Stimulated activated naive CD4-positive, alpha-beta T cell (primary cell): Measurements from ENCODE around the gene HIVEP3.
"Not testable (repeated sequence)": the region's sequence is repeated elsewhere in the genome, so short reads cannot be mapped to it uniquely, and the experiment has no call there.

Source experiments
- DNase-seq, 6 experiments: peaks; one replicate each; lab custom pipeline; 2025; lab: John Stamatoyannopoulos, UW

The HIVEP3 gene

DNA sequence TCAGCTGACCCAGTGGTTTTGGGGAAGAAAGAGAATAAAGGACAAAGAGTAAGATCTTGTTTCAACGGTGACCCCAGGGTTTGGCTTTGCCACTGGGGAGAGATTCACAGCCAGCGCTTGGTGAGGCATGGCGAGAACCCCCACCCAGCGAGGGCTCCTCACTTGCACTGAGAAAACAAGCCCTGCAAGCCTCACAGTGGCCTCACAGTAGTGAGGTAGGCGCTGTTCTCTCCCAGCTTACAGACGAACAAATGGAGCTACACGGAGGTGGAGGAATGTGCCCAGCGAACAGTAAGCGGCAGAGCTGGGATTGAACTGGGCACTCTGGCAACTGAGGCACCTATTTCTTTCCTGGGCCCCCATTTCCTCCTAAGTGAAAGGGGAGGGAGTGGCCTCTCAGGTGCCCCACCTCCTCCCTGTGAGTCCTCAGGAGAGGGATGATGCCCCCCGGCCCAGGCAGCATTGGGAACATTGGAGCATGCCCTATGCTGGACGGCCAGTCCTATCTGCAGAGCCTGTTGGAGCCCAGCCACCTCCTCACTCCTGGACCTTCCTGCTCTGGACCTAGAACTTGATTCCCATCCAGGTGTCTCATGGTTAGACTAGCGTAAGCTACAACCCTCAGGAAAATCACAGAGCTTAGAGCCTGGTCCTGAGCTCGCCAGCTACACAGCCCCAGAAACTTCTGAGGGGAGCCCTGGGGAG is 360.8 kb downstream of the HIVEP3 start:
- DNase-seq: no peak

DNA sequence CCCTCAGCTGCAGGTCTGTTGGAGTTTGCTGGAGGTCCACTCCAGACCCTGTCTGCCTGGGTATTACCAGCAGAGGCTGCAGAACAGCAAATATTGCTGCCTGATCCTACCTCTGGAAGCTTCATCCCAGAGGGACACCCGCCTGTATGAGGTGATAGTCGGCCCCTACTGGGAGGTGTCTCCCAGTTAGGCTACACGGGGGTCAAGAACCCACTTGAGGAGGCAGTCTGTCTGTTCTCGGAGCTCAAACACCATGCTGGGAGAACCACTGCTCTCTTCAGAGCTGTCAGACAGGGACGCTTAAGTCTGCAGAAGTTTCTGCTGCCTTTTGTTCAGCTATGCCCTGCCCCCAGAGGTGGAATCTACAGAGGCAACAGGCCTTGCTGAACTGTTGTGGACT is 364.0 kb downstream of the HIVEP3 start:
- DNase-seq: not testable (repeated sequence)

DNA sequence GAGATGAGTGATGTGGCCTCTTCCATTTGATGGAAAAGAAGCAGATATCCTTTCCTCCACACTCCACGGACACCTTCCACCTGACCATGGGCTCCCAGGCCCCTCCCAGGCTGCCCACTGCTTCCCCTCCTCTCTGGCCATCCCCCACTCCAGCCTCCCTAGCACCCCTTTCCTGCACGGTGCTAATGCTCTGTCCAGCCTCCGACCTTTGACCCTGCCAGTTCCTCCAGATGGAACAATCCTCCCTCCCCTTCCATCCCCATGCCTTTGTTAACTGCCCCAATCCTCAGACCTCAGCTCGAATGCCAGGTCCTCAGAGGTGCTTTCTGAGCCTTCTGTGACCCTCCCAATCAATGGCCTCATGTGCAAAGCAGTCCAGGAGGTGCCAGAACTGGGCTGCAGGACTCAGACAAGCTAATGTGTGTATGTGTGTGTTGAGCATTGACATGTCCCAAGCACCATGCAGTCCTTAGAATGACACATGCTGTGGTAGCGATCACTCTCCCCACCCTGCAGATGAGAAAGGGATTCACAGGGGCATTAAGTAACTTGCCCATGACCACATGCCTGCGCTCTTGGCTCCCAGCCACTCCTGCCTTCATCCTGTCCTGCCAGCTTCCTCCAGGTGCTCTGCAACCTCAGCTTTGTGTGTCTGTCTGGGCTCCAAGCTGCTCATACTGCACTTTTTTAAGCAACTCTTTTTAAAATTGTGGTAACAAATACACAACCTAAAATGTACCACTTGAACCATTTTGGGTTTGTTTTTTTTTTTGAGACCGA is 370.8 kb downstream of the HIVEP3 start:
- no peak for DNase-seq

DNA sequence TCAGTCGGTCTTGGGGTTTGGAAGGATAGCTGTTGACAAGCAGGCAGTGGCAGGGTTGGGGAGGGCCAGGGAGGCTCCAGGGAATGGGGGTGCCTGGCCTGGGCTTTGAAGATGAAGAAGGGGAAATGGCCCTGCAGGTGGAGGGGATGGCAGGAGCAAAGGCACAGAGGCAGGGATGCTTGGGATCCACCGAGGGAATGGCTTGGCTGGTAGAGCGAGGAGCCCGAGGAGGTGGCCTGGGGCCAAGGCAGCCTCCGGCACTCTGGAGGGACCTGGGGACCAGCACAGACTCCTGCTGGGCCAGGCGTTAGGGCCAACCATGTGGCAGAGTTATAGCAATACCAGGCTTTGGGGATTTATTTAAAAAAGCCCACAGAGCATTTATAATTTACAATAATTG is 371.4 kb downstream of the HIVEP3 start:
- no peak for DNase-seq

DNA sequence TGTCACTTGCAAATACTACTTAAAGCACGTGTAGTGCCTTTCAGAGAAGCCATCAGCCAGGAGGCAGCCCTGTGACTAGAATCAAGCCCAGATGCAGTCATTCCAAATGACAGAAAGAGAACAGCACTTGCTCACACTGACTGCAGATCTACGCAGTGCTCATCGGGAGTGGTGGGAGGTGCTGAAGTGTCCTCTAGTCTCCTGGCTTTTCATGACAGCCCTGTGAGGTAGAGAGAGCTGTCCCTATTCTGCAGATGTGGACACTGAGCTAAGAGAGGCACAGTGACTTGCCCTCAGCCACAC is 371.9 kb downstream of the HIVEP3 start:
- no peak for DNase-seq

DNA sequence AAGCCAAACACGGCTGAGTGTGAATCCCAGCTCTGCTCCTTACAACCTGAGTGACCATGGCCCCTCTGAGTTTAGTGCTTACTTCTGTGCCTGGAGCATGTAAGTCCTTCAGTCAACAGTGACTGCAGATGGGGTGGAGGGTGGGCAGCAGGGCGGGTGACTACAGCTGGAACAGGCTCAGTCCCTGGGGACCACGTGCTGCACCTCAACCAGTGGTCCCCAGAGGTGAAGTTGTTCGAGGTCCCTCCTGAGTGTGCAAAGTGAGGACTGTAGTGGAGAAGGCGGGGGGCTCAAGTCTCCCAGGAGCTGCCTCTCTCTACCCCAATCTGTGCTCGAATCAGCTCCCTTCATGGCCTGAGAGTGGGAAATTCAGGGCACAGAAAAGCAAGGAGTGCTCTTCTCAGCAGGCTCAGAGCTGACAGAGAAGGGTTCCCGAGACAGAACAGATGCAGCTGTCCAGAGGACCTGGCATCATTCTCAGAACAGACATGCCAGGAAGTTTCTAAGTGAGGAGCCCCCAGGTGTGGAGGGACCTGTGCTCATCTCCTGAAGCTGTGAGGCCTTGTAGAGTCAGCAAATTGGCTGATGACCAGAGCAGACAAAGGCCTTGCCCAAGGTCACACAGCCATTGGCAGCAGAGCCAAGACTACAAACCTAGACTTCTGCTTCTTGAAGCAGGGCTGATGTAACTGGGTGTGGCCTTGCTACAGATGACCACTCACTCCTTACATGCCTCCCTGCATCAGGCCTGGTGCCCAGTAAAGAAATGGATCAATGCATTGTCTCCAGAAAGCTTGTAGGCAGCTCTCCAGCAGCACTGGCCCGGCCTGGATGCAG is 372.5 kb downstream of the HIVEP3 start:
- no peak for DNase-seq

DNA sequence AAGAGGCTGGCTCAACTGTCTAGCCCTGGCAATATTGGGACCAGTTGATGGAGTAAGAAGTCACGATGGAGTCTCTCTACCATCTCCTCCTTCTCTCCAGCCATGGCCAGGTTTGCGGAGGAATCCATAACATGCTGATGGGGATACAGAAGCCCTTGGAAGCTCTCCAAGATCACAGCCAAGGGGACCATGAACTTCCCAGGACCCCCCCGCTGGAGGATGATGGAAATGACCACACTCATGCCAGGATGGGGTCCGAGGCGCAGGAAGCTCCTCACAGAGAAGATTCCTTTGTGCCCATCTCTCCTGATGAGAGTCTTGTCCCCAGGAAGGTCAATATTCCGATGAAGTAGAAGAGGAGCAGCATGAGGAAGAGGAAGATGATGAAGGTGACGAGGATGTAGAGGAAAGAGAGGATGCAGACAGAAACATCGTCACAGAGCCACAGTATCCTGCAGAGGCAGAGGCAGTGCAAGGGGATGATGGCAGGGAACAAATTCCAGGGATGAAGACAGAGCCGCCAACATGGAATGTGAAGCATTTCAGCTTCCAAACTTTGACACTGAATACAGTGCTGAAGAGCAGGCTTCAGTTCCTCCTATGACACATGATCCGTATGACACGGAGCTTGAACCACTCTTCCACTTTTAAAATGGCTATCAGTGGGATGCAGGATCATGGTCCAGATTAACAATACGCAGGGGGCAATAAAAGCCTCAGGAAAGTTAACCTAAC is 376.4 kb downstream of the HIVEP3 start:
- DNase-seq: no peak

DNA sequence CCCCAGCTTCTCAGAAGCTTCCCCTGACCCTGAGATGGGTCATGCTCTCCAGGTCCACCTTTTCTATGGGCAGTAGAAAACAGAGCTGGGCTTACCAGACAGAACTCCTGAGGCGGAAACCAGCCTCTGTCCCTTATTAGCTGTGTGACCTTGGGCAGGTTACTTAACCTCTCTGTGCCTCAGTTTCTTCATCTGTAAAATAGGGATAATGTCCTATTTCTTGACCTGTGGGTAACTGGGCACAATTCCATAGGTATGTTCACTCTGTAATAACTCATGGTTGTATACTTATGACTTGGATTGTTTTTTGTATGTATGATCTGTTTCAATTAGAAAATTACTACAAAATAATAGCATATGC is 377.1 kb downstream of the HIVEP3 start:
- DNase-seq: no peak

DNA sequence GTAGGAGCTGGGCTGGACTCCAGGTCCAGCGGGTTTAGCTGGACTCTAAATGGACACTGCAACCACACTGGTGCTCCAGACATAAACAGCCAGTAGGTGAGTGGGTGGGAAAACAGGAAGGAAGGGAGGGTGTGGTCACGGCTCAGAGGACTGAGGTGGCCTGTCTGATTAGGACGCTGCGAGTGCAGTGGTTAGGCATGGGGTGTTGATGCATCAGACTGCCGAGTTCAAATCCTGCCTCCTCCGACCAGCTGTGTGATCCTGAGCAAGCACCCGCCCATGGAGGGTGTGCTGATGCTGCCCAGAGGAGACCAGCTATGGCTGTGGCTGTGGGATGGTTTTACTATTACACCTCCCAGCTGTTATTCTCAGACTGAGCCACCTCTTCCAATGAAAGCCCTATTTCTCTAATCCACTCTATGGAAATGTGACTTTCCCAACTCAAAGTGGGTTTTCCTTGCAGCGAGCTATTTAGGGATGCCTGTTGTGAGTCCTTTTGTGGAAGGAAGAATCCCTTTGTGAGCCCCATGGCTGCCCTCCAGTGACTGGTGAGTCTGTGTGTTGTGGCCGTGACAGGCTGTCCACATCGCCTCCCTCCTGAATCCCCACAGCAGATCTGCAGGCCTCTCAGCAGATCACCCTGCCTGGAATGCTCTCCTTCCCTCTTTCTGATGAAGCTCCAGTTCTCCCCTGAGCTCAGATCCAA is 377.7 kb downstream of the HIVEP3 start:
- DNase-seq: no peak

DNA sequence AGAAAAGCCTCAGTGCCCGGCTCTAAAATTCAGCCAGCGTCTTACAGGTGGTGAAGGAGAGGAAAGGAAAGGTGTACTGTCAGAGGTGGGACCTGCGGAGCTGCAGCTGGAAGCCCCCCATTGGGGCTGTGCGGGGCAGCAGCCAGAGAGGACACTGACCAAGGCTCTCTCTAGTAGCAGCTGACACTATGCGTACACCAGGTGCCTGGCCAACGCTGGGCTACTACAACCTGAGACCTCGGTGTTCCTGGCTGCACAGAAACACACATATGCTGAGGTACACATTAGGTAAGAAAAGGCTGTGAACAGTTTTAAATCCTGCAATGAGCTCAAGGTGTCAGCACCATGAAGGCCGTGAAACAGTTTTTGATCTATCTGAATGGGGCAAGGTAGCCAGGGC is 378.7 kb downstream of the HIVEP3 start:
- DNase-seq: no peak

DNA sequence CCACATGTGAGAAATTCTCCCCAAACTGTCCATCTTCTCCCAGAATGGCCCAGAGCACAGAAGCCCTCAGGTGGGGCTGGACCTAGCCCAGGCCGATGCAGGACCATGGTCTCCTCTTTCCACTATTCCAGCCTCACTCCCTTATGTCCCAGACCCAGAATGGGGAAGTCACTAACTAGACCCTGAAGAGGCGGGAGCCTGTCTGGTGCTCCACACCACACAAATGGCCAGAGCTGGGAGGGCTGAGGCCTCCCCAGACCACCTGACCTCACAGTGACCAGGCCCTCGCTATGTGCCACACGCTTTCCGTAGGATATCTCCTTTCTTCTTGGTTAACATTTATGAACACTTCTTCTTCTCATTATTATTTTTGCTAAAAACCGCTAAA is 379.3 kb downstream of the HIVEP3 start:
- no peak for DNase-seq

DNA sequence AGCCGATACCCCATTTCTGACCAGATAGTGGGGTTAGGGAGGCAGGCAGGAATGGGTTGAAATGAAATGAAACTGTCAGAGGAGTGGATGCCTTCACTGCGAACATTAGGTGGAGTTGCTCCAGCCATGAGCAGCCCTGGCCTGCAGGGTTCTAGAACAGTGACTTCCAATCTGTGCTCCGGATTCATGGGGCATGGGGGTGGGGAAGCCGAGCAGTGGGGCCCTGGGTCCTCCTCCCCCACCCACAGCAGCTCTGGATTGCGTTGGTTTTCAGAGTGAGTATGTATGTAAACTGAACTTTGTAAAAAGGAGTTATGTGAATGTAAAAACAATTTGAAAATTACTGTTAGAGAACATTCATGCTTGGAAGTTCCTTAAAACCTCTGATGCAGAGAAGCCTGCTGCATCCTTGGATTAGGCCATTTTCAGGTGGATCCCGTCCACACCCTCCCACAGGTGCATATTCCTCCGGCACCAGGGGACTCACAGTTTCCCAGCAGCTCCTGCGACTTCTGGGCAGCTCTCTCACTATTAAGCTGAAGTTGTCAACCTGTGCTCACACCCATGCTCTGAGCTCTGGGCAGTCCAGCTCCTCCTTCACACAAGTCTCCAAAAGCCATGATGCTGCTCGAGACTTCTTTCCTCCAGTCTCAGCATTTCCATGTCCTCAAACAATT is 379.8 kb downstream of the HIVEP3 start:
- no peak for DNase-seq

DNA sequence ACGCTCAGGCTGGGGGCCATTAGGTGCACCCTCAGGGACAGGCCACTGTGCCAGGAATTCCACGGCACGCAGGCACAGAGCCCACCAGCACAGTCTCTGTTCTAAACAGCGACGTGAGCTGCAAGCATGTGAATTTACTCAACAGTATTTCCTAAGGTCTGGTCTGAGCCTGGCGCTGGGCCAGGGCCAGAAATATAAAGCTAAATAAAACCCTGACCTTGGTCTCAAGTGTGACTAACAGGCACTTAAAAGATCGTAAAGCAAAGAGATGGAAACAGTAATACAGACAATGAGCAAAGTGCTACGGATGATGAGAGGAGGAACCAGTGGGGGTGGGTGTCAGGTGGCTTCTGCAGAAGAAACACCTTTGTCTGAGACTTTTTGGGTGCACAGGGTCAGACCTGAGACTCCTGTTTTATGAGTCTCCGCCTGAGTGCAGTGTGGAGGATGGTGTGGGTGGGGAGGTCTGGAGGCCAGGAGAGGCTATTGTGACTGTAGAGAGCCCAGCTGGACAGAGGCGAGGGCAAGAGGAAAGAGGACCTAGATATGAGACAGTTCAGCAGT is 380.9 kb downstream of the HIVEP3 start:
- DNase-seq: no peak

DNA sequence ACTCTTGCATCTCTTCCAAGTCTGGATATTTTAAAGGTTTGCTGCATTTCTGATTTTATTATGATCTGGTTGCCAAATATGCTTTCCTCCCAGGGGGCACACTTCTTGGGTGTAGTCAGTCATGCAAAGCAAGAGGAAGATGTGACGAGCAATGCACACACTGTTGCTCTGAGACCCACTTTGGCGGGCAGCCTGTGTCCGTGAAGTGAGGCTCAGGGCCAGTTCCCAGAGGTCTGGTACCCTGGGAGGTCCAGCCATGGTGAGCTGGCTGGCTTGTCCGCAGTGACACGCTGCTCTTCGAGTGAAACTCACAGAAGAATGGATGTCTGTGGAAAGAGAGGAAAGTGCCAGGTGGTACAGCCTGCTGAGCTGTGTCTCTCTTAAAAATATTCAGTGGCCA is 381.5 kb downstream of the HIVEP3 start:
- DNase-seq: no peak

DNA sequence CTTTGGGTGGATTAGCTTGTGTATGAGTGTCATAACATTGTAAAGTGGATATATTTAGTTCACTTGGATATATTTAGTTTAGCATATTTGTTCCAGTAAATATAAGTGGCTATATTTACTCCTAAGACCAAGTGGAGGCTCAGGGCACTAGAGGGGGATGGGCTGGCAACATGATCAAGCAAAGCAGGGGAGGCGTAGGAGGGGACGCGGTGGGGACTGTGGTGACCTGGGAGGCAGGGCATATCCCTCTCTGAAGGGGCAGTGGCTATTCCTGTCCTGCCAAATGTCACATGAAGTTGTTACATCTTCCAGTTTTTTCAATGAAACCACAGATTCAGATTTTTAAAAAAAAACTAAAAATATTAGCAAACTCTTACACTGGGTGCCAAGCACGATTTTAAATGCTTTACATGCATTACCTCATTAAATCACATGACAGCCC is 382.3 kb downstream of the HIVEP3 start:
- no peak for DNase-seq

DNA sequence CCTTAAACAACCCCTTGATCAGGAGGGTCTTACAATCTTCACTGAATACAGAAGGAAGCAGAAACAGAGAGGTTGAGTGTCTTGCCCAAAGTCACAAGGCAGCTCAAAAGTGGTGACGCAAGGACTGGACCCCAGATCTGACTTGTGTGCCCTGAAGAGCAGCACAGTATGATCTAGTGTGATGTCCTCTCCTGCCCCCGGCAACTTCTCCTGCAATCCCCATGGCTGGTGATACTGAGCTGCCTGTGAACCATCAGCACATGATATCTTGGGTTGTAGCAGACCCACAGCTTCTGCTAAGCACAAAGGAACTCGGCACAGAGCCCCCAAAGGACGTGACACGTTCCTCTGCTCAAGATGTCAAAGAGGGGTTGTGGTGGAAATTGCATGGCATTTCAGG is 383.0 kb downstream of the HIVEP3 start:
- no peak for DNase-seq

DNA sequence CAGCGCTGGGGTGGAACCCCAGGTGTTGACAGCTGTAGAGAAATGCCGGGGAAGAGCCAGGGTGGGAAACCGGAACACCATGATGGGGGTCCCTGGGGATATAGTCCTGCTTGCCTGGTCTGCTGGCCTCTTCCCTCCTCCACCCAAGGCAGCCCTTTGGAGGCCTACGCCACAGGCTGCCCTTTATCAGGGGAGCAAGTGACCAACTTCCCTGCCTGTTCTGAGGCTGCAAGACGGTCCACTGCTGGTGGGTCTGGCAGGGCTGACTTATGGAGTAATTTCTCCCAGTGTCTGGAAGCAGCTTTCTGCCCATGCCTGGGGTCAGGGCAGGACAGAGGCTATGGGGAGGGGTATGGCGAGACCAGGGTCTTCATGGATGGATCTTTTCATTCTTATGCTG is 383.4 kb downstream of the HIVEP3 start:
- no peak for DNase-seq

DNA sequence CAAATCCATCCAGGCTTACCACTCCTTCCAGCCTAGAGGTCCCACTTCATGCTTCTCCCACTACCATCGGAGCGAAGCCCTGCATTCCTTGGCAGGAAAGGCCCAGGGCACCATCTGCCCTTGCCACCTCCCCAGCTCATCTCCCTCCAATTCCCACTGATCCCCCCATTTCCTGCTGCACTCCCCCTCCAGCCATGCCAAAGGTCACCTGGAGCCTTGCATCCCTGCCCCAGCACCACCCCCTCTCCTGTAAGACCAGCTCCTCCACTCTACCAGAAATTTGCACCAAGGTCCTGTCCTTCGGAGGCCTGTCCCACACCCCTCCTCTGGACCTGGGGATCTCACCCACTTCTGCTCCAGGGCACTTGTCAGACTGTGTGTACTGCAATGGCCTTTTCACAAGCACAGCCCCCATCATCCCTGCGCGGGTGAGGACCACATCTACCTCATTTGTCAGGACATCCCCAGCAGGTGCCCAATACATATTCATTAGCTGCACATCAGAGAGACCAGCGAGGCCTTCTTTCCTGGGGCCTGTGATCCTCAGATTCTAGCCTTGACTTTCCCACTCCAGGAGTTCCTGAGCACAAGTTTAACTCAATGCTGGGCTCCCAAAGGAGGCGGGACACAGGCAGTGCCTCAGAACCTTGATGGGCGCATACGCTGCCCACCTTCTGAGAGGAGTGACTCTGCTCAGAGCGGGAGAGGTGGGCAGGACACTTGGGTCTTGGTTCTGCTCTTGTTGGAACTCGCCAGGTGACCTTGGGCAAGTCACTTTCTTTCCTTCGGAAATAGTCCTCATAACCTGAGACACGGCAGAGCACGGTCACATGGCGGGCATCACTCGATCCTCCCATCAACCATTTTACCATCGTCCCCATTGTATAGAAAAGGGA is 384.3 kb downstream of the HIVEP3 start:
- DNase-seq: no peak

DNA sequence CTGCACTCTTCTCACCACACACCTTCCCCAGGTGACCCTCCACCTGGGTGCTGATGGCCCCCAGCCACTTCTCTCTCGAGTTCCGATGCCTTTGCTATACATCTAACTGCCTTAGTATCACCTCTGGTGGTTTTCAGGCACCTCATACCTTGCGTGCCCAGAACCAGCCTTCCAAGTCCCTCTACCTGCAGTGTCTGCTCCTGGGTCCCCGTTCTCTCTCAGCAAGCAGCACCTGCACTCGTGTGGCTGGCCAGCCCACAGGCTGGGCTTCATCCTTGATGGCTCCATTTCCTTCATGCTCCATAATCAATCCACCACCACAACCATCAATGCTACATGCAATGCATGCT is 385.0 kb downstream of the HIVEP3 start:
- no peak for DNase-seq
